ENCODE measurements around the gene FIZ1.

Gene FIZ1

GRCh38 chr19:55642153-55643002 lies 43.1 kb upstream of the FIZ1 start:
- Histone ChIP-seq H3K4me1 (ENCODE audit: control insufficient read depth, low read depth, low read length) (peaks cover 10% of the 10 kb centered on the region), H3K9me3 (ENCODE audit: control insufficient read depth, low read depth, low read length) (no peaks in the 10 kb centered on the region)

GRCh38 chr19:55641426-55642152 lies 42.3 kb upstream of the FIZ1 start:
- peaks cover 7% of the 10 kb centered on the region for H3K4me1 ChIP-seq (ENCODE audit: control insufficient read depth, low read depth, low read length)
- peak overlapping the region; percentile 92 for H3K9ac ChIP-seq (ENCODE audit: low read length)
- peak overlapping the region; percentile 57 for H3K27ac ChIP-seq (ENCODE audit: low read length)

More at GRCh38 chr19:55642153-55643002, 43.1 kb upstream of the FIZ1 start:
- H3K36me3 ChIP-seq (ENCODE audit: control insufficient read depth, low read depth, low read length), result peaks cover 14% of the 10 kb centered on the region
- H3K9ac ChIP-seq (ENCODE audit: low read length), result peak overlapping the region; percentile 92
- H3K4me3 ChIP-seq (ENCODE audit: low read length), result peak overlapping the region; percentile 88
- H3K27ac ChIP-seq (ENCODE audit: low read length), result no peak overlapping the region
- no peaks in the 10 kb centered on the region for H3K27me3 ChIP-seq (ENCODE audit: control insufficient read depth, insufficient read depth, low read length)

GRCh38 chr19:55640577-55641425 lies 41.5 kb upstream of the FIZ1 start, which contains the start of gene ZNF580:
TSS of gene ZNF580 (plus strand) at chr19:55641002. CDS start at chr19:55642509, 1,507 bp downstream.
- Histone ChIP-seq H3K9me3 (ENCODE audit: control insufficient read depth, low read depth, low read length) (no peaks in the 10 kb centered on the region), H3K9ac (ENCODE audit: low read length) (peak within 1 kb of the TSS; percentile 92), H3K4me1 (ENCODE audit: control insufficient read depth, low read depth, low read length) (peaks cover 7% of the 10 kb centered on the region), H3K27me3 (ENCODE audit: control insufficient read depth, insufficient read depth, low read length) (no peaks in the 10 kb centered on the region), H3K4me3 (ENCODE audit: low read length) (peak within 1 kb of the TSS; percentile 88), H3K27ac (ENCODE audit: low read length) (peak within 1 kb of the TSS; percentile 57), H3K36me3 (ENCODE audit: control insufficient read depth, low read depth, low read length) (peaks cover 13% of the 10 kb centered on the region)

More at GRCh38 chr19:55641426-55642152, 42.3 kb upstream of the FIZ1 start:
- Histone ChIP-seq H3K36me3 (ENCODE audit: control insufficient read depth, low read depth, low read length) (peaks cover 14% of the 10 kb centered on the region), H3K4me3 (ENCODE audit: low read length) (peak overlapping the region; percentile 88), H3K27me3 (ENCODE audit: control insufficient read depth, insufficient read depth, low read length) (no peaks in the 10 kb centered on the region), H3K9me3 (ENCODE audit: control insufficient read depth, low read depth, low read length) (no peaks in the 10 kb centered on the region)

- Histone ChIP-seq H3K4me3 (ENCODE audit: low read length) (peak overlapping the region; percentile 88), H3K27ac (ENCODE audit: low read length) (no peak overlapping the region), H3K27me3 (ENCODE audit: control insufficient read depth, insufficient read depth, low read length) (no peaks in the 10 kb centered on the region), H3K9ac (ENCODE audit: low read length) (peak overlapping the region; percentile 92), H3K36me3 (ENCODE audit: control insufficient read depth, low read depth, low read length) (peaks cover 6% of the 10 kb centered on the region), H3K9me3 (ENCODE audit: control insufficient read depth, low read depth, low read length) (no peaks in the 10 kb centered on the region), H3K4me1 (ENCODE audit: control insufficient read depth, low read depth, low read length) (peaks cover 7% of the 10 kb centered on the region)
Measured at GRCh38 chr19:55640043-55640576, 40.8 kb upstream of the FIZ1 start.

GRCh38 chr19:55638864-55639359 lies 39.6 kb upstream of the FIZ1 start:
- Histone ChIP-seq H3K36me3 (ENCODE audit: control insufficient read depth, low read depth, low read length) (no peaks in the 10 kb centered on the region), H3K27me3 (ENCODE audit: control insufficient read depth, insufficient read depth, low read length) (no peaks in the 10 kb centered on the region), H3K27ac (ENCODE audit: low read length) (no peak overlapping the region), H3K4me3 (ENCODE audit: low read length) (no peak overlapping the region), H3K9me3 (ENCODE audit: control insufficient read depth, low read depth, low read length) (no peaks in the 10 kb centered on the region), H3K9ac (ENCODE audit: low read length) (no peak overlapping the region), H3K4me1 (ENCODE audit: control insufficient read depth, low read depth, low read length) (peaks cover 7% of the 10 kb centered on the region)

- H3K36me3 ChIP-seq (ENCODE audit: control insufficient read depth, low read depth, low read length), result no peaks in the 10 kb centered on the region
- no peak overlapping the region for H3K4me3 ChIP-seq (ENCODE audit: low read length)
- no peaks in the 10 kb centered on the region for H3K4me1 ChIP-seq (ENCODE audit: control insufficient read depth, low read depth, low read length)
- H3K9me3 ChIP-seq (ENCODE audit: control insufficient read depth, low read depth, low read length), result no peaks in the 10 kb centered on the region
- H3K9ac ChIP-seq (ENCODE audit: low read length), result no peak overlapping the region
- H3K27ac ChIP-seq (ENCODE audit: low read length), result no peak overlapping the region
- no peaks in the 10 kb centered on the region for H3K27me3 ChIP-seq (ENCODE audit: control insufficient read depth, insufficient read depth, low read length)
Measured at GRCh38 chr19:55637534-55637933, 38.2 kb upstream of the FIZ1 start.

GRCh38 chr19:55636723-55637122 lies 37.4 kb upstream of the FIZ1 start:
- Histone ChIP-seq H3K9ac (ENCODE audit: low read length) (no peak overlapping the region), H3K27me3 (ENCODE audit: control insufficient read depth, insufficient read depth, low read length) (no peaks in the 10 kb centered on the region), H3K4me3 (ENCODE audit: low read length) (no peak overlapping the region), H3K9me3 (ENCODE audit: control insufficient read depth, low read depth, low read length) (no peaks in the 10 kb centered on the region), H3K4me1 (ENCODE audit: control insufficient read depth, low read depth, low read length) (no peaks in the 10 kb centered on the region), H3K36me3 (ENCODE audit: control insufficient read depth, low read depth, low read length) (no peaks in the 10 kb centered on the region), H3K27ac (ENCODE audit: low read length) (no peak overlapping the region)

GRCh38 chr19:55635856-55636440 lies 36.6 kb upstream of the FIZ1 start:
- Histone ChIP-seq H3K27me3 (ENCODE audit: control insufficient read depth, insufficient read depth, low read length) (no peaks in the 10 kb centered on the region), H3K4me3 (ENCODE audit: low read length) (peak overlapping the region; percentile 91), H3K36me3 (ENCODE audit: control insufficient read depth, low read depth, low read length) (no peaks in the 10 kb centered on the region), H3K9me3 (ENCODE audit: control insufficient read depth, low read depth, low read length) (no peaks in the 10 kb centered on the region), H3K27ac (ENCODE audit: low read length) (no peak overlapping the region), H3K4me1 (ENCODE audit: control insufficient read depth, low read depth, low read length) (no peaks in the 10 kb centered on the region), H3K9ac (ENCODE audit: low read length) (peak overlapping the region; percentile 88)

- Histone ChIP-seq H3K27ac (ENCODE audit: low read length) (peak overlapping the region; percentile 50), H3K4me3 (ENCODE audit: low read length) (peak overlapping the region; percentile 91), H3K9ac (ENCODE audit: low read length) (peak overlapping the region; percentile 88), H3K36me3 (ENCODE audit: control insufficient read depth, low read depth, low read length) (no peaks in the 10 kb centered on the region), H3K4me1 (ENCODE audit: control insufficient read depth, low read depth, low read length) (no peaks in the 10 kb centered on the region), H3K9me3 (ENCODE audit: control insufficient read depth, low read depth, low read length) (no peaks in the 10 kb centered on the region), H3K27me3 (ENCODE audit: control insufficient read depth, insufficient read depth, low read length) (no peaks in the 10 kb centered on the region)
Measured at GRCh38 chr19:55635334-55635717, 36.0 kb upstream of the FIZ1 start.

GRCh38 chr19:55633861-55634260 lies 34.5 kb upstream of the FIZ1 start:
- Histone ChIP-seq H3K27me3 (ENCODE audit: control insufficient read depth, insufficient read depth, low read length) (no peaks in the 10 kb centered on the region), H3K27ac (ENCODE audit: low read length) (no peak overlapping the region), H3K4me1 (ENCODE audit: control insufficient read depth, low read depth, low read length) (no peaks in the 10 kb centered on the region), H3K36me3 (ENCODE audit: control insufficient read depth, low read depth, low read length) (no peaks in the 10 kb centered on the region), H3K9ac (ENCODE audit: low read length) (no peak overlapping the region), H3K4me3 (ENCODE audit: low read length) (no peak overlapping the region), H3K9me3 (ENCODE audit: control insufficient read depth, low read depth, low read length) (no peaks in the 10 kb centered on the region)
